Suprapubic skin (tissue), 4 donors: ENCODE results near the gene MARK3. TPM values are rescaled to one million over a fixed set of nuclear protein-coding genes. Genes with fewer than 3 reads are reported as not detected.
A peak's percentile ranks its signal among the peaks of the same experiment; 100 is the strongest.

Experiments used
- DNase-seq, 2 donors: peaks; one replicate each; pipeline ENCODE4 v3.0.0-alpha.2; 2019; ENCODE audit warnings: low spot score in 2 of 2
- H3K27ac ChIP-seq: fragments of 200-600 bp; sonication (generic); one replicate; pipeline ENCODE4 v1.5.1; 2019
- H3K27me3 ChIP-seq: fragments of 200-600 bp; sonication (generic); one replicate; pipeline ENCODE4 v1.5.1; 2019
- H3K36me3 ChIP-seq: fragments of 200-600 bp; sonication (generic); one replicate; pipeline ENCODE4 v1.5.1; 2019
- H3K4me1 ChIP-seq: fragments of 200-600 bp; sonication (generic); one replicate; pipeline ENCODE4 v1.5.1; 2019
- H3K4me3 ChIP-seq: fragments of 200-600 bp; sonication (generic); one replicate; pipeline ENCODE4 v1.5.1; 2019; ENCODE audit warnings: mild to moderate bottlenecking
- H3K9me3 ChIP-seq: fragments of 200-600 bp; sonication (generic); one replicate; pipeline ENCODE4 v1.5.1; 2019
- CTCF ChIP-seq, 2 donors: fragments of 200-600 bp in 1 of 2; fragments of 450-650 bp in 1 of 2; sonication (generic) in 1 of 2; IDR thresholded peaks; one replicate each; pipeline ENCODE4 v1.5.1; 2016 to 2019; ENCODE audit warnings: antibody characterized with exemption in 2 of 2, mild to moderate bottlenecking in 1 of 2, moderate library complexity in 1 of 2
- EP300 ChIP-seq: sonication (generic); formaldehyde crosslinking; IDR thresholded peaks from one replicate; pipeline ENCODE4 v1.6.1; 2017; ENCODE audit warnings: antibody characterized with exemption
- POLR2A ChIP-seq, 2 donors: fragments of 450-650 bp; IDR thresholded peaks; one replicate each; pipeline ENCODE4 v1.6.1; 2017; ENCODE audit warnings: antibody characterized with exemption in 2 of 2, mild to moderate bottlenecking in 2 of 2, moderate library complexity in 2 of 2
- POLR2AphosphoS5 ChIP-seq, 3 donors: sonication (generic); formaldehyde crosslinking; IDR thresholded peaks; one replicate each; pipeline ENCODE4 v1.6.1; 2017; ENCODE audit warnings: antibody characterized with exemption in 3 of 3
- WGBS: methylation state at CpG from one replicate; pipeline ENCODE4 v1.1.5; 2018; 5-methylcytosine and 5-hydroxymethylcytosine counted together
- total RNA-seq, 4 donors: library from RNA; depleted of rRNA; stranded (reverse); fragments of >200 nt; gene quantifications; one replicate each; pipeline ENCODE4 v1.1.0, GENCODE V29; 2016

The MARK3 gene
- total RNA-seq, 4 donors from 2014 or later: 44.6 to 95.2 (median 57.2) TPM

DNA sequence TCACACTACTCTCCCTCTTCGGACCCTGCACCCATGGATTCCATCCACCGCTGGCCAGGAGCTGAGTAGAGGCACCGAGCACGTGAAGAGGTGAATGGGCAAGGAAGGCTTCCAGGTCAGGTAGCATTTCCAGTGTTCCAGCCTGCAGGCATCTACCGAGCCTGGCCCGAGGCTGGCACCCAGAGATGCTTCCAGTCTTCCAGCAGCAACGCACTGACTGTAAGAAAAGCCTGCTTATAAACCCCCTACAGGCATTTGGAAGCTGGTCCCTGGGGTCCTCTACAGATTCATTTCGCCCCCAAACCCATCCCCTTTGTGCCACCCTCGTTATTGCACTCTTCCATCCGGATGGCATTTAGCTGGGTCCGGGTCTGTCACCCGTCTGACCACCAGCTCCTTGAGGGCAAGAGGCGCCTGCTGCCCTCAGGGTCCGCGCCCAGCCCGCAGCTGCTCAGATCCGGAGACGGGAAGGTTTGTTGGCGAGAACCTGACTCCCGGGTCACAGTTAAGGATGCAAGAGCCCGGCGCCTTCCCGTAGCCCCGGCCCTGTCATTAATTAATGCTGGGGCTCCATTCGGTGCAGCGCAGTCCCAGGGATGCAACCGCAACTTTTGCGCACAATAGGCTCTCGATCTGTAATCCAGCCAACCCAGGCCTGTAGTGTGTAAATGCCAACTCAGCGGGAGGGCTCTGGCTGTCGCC is 614 bp upstream of the MARK3 start:
- Histone ChIP-seq H3K27ac (peak overlapping the region; percentile 97), H3K4me1 (peaks cover 37% of the 10 kb centered on the region), H3K36me3 (no peaks in the 10 kb centered on the region), H3K9me3 (no peaks in the 10 kb centered on the region), H3K4me3 (peak overlapping the region; percentile 79), H3K27me3 (no peaks in the 10 kb centered on the region)
- WGBS: 6% methylated on average over 23 of the region's 31 CpGs
- TF ChIP-seq POLR2A (IDR thresholded peaks at IDR 0.05) (no peak), CTCF (IDR thresholded peaks at IDR 0.05) (no peak), POLR2AphosphoS5 (IDR thresholded peaks at IDR 0.05) (no peak), EP300 (no peak)
- DNase-seq: peak in 1 of 2 donors; percentile 74

GRCh38 chr14:103385929-103386712 is 906 bp downstream of the MARK3 start:
- Histone ChIP-seq H3K36me3 (no peaks in the 10 kb centered on the region), H3K27ac (peak overlapping the region; percentile 97), H3K27me3 (no peaks in the 10 kb centered on the region), H3K9me3 (no peaks in the 10 kb centered on the region), H3K4me1 (peaks cover 44% of the 10 kb centered on the region), H3K4me3 (peak overlapping the region; percentile 79)
- TF ChIP-seq POLR2AphosphoS5 (IDR thresholded peaks at IDR 0.05) (no peak), CTCF (IDR thresholded peaks at IDR 0.05) (no peak), POLR2A (IDR thresholded peaks at IDR 0.05) (no peak)
- peak in 1 of 2 donors; percentile 70 for DNase-seq
- WGBS: under 1% methylated on average over 28 of the region's 44 CpGs

DNA sequence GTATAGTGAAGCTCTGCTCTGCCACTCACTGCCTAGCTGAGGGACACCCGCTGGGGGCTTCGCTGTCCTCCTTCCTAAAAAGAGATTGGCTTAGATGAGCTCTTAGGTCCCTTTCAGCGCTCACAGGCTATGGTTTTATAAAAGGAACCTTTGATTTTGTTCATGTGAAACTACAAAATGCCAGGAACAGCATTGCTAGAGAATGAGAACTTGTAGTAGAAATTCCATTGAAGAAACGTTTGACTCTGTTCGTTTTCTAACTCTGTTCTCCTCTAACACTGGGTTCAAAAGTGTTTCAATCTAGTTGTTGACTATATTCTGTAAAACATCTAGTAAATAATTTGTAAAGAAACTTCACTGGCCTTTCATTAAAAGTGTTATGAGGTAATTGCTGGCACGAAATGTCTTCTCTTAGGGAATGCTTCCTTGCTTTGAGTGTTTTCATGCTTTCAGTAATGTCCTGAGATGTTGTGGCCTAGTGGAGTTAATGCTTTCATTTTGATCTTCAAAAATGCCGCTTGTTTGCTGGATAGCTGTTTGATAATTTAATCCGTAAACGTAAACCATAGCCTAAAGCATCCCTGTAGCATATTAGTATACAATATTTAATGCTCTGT is 1.6 kb downstream of the MARK3 start:
- DNase-seq: no peak
- TF ChIP-seq POLR2A (IDR thresholded peaks at IDR 0.05): no peak
- no peak for TF ChIP-seq EP300
- no peak for TF ChIP-seq POLR2AphosphoS5 (IDR thresholded peaks at IDR 0.05)
- TF ChIP-seq CTCF (IDR thresholded peaks at IDR 0.05): no peak
- Histone ChIP-seq H3K27me3 (no peaks in the 10 kb centered on the region), H3K4me3 (peak overlapping the region; percentile 79), H3K27ac (peak overlapping the region; percentile 97), H3K36me3 (no peaks in the 10 kb centered on the region), H3K9me3 (no peaks in the 10 kb centered on the region), H3K4me1 (peaks cover 44% of the 10 kb centered on the region)
- WGBS: 6% methylated on average over 9 of the region's 9 CpGs

GRCh38 chr14:103388664-103389063 is 3.4 kb downstream of the MARK3 start:
- TF ChIP-seq POLR2A (IDR thresholded peaks at IDR 0.05) (no peak), POLR2AphosphoS5 (IDR thresholded peaks at IDR 0.05) (no peak), EP300 (no peak), CTCF (IDR thresholded peaks at IDR 0.05) (no peak)
- no peak for DNase-seq
- Histone ChIP-seq H3K4me1 (peaks cover 59% of the 10 kb centered on the region), H3K4me3 (no peak overlapping the region), H3K9me3 (no peaks in the 10 kb centered on the region), H3K36me3 (no peaks in the 10 kb centered on the region), H3K27ac (no peak overlapping the region), H3K27me3 (no peaks in the 10 kb centered on the region)
- WGBS: 88% methylated on average over 1 of the region's 1 CpG

DNA sequence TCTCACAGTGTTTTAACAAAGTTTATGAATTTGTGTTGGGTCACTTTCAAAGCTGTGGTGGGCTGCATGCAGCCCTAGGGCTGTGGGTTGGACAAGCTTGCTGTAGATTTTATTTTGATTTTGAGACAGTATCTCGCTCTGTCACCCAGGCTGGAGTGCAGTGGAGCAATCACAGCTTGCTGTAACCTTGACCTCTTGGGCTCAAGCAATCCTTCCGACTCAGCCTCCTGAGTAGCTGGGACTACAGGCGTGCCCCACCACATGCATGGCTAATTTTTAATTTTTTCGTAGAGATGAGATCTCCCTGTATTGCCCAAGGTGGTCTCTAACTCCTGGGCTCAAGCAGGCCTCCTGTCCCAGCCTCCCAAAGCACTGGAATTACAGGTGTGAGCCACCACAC is 5.4 kb downstream of the MARK3 start:
- 90% methylated on average over 4 of the region's 4 CpGs for WGBS
- Histone ChIP-seq H3K4me3 (no peak overlapping the region), H3K27me3 (no peaks in the 10 kb centered on the region), H3K9me3 (no peaks in the 10 kb centered on the region), H3K27ac (no peak overlapping the region), H3K36me3 (no peaks in the 10 kb centered on the region), H3K4me1 (peaks cover 69% of the 10 kb centered on the region)
- TF ChIP-seq POLR2AphosphoS5 (IDR thresholded peaks at IDR 0.05) (no peak), CTCF (IDR thresholded peaks at IDR 0.05) (no peak), POLR2A (IDR thresholded peaks at IDR 0.05) (no peak), EP300 (no peak)
- no peak for DNase-seq
